Upper lobe of right lung (tissue), 1 donor: ENCODE measurements around the gene NOTCH2. TPM values are rescaled to one million over a fixed set of nuclear protein-coding genes. Genes with fewer than 3 reads are reported as not detected.

Source experiments
- ATAC-seq: fragments of 200-7000 bp; cut with Tn5 transposase; one replicate; pipeline ENCODE4 v1.9.1; 2020; ENCODE audit warnings: mild to moderate bottlenecking, moderate library complexity
- DNase-seq: peaks from one replicate; pipeline ENCODE4 v3.0.0-alpha.2; 2020
- H3K27ac ChIP-seq: fragments of 200-600 bp; one replicate; pipeline ENCODE4 v1.8.0; 2022
- H3K27me3 ChIP-seq: fragments of 200-600 bp; one replicate; pipeline ENCODE4 v1.8.0; 2022; ENCODE audit warnings: mild to moderate bottlenecking
- H3K36me3 ChIP-seq: fragments of 200-600 bp; one replicate; pipeline ENCODE4 v1.8.0; 2022
- H3K4me1 ChIP-seq: fragments of 200-600 bp; one replicate; pipeline ENCODE4 v1.8.0; 2022
- H3K4me3 ChIP-seq: fragments of 200-600 bp; one replicate; pipeline ENCODE4 v1.8.0; 2022; ENCODE audit warnings: mild to moderate bottlenecking
- H3K9me3 ChIP-seq: fragments of 200-600 bp; one replicate; pipeline ENCODE4 v1.8.0; 2022
- CTCF ChIP-seq: fragments of 200-600 bp; IDR thresholded peaks from one replicate; pipeline ENCODE4 v1.8.0; 2022; ENCODE audit warnings: antibody characterized with exemption
- intact Hi-C: fragments of 100-400 bp; cut with DNase I; formaldehyde crosslinking; loops from one replicate; pipeline ENCODE4 v1.11.0; 2022
- total RNA-seq: library from RNA; stranded (reverse); fragmentation: NEBNext Ultra II Directional; extraction: Animal tissue kit (Norgen Biotek cat#: 25700); gene quantifications from one replicate; pipeline ENCODE4 v1.2.1, GENCODE V29; 2021
- donor health status: DM: no; HTN: yes; CAD: no; lungs with severe emphysema.

The NOTCH2 gene
- total RNA-seq, 1 donor from 2014 or later: 97.3 TPM

- no peak for ATAC-seq
- H3K4me1 ChIP-seq: no peaks in the 10 kb centered on the region
- intact Hi-C loops: no loop called here
- no peak overlapping the region for H3K4me3 ChIP-seq
- DNase-seq: no peak
- no peaks in the 10 kb centered on the region for H3K27me3 ChIP-seq
- no peak overlapping the region for H3K27ac ChIP-seq
- H3K9me3 ChIP-seq: no peaks in the 10 kb centered on the region
- no peaks in the 10 kb centered on the region for H3K36me3 ChIP-seq
- no peak for TF ChIP-seq CTCF
Observed at GRCh38 chr1:119879510-119880434, 189.7 kb downstream of the NOTCH2 start.

- no peak for DNase-seq
- no peak overlapping the region for H3K4me3 ChIP-seq
- H3K9me3 ChIP-seq: no peaks in the 10 kb centered on the region
- no peak for ATAC-seq
- no peaks in the 10 kb centered on the region for H3K27me3 ChIP-seq
- H3K27ac ChIP-seq: no peak overlapping the region
- no peaks in the 10 kb centered on the region for H3K36me3 ChIP-seq
- intact Hi-C loops: no loop called here
- peaks cover 7% of the 10 kb centered on the region for H3K4me1 ChIP-seq
- no peak for TF ChIP-seq CTCF
Observed at GRCh38 chr1:119878171-119878570, 191.3 kb downstream of the NOTCH2 start.

DNA sequence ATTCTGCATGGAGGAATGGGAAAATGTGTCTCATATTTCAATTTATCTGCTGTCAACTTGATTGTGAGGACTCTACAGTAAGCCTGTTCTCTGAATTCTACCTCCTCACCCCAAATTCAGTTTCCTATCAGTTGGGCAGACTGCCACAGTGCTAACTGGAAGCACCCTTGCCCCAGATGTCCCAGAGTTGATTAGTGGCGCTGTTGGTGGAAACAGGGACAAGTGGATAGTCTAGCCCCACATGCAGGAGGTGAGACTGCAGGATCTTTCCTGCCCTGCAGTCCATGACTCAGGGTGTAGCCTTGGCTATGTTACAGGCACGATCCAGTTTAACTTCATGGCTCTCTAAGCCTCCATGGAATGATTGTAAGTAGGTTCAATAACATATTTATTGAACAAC is 195.3 kb downstream of the NOTCH2 start:
- no peak for DNase-seq

GRCh38 chr1:119873135-119874015 is 196.1 kb downstream of the NOTCH2 start:
- Histone ChIP-seq H3K36me3 (no peaks in the 10 kb centered on the region), H3K9me3 (no peaks in the 10 kb centered on the region), H3K27ac (no peak overlapping the region), H3K4me1 (peaks cover 7% of the 10 kb centered on the region), H3K27me3 (no peaks in the 10 kb centered on the region), H3K4me3 (no peak overlapping the region)
- intact Hi-C loops: no loop called here
- DNase-seq (no peak), ATAC-seq (no peak)
- TF ChIP-seq CTCF: no peak

More for the DNA sequence above, 195.3 kb downstream of the NOTCH2 start:
- H3K27me3 ChIP-seq: no peaks in the 10 kb centered on the region
- peaks cover 7% of the 10 kb centered on the region for H3K4me1 ChIP-seq
- no peak overlapping the region for H3K4me3 ChIP-seq
- intact Hi-C loops: no loop called here
- H3K9me3 ChIP-seq: no peaks in the 10 kb centered on the region
- TF ChIP-seq CTCF: no peak
- H3K36me3 ChIP-seq: no peaks in the 10 kb centered on the region
- no peak overlapping the region for H3K27ac ChIP-seq
- ATAC-seq: no peak

- Histone ChIP-seq H3K27me3 (no peaks in the 10 kb centered on the region), H3K4me1 (peaks cover 7% of the 10 kb centered on the region), H3K9me3 (no peaks in the 10 kb centered on the region), H3K4me3 (no peak overlapping the region), H3K36me3 (no peaks in the 10 kb centered on the region), H3K27ac (no peak overlapping the region)
- no peak for ATAC-seq
- no peak for TF ChIP-seq CTCF
- no peak for DNase-seq
- intact Hi-C loops: no loop called here
Observed at GRCh38 chr1:119871881-119872280, 197.6 kb downstream of the NOTCH2 start.
